Upper lobe of left lung (tissue), 6 donors: Measurements from ENCODE around the gene RBP2. TPM values are rescaled to one million over a fixed set of nuclear protein-coding genes. Genes with fewer than 3 reads are reported as not detected.

ENCODE experiments used
- ATAC-seq, 2 donors: fragments of 200-7000 bp; cut with Tn5 transposase; one replicate each; pipeline ENCODE4 v1.9.1; 2022; ENCODE audit warnings: mild to moderate bottlenecking in 2 of 2, moderate library complexity in 2 of 2; ENCODE audit not compliant: low FRiP score in 2 of 2
- DNase-seq, 2 donors: peaks; one replicate each; pipeline ENCODE4 v3.0.0-alpha.2; 2019 to 2020
- H3K27ac ChIP-seq, 4 donors: fragments of 200-600 bp; sonication (generic); one replicate each; pipeline ENCODE4 v1.5.1; 2016 to 2019
- H3K27me3 ChIP-seq, 4 donors: fragments of 200-600 bp; sonication (generic); one replicate each; pipeline ENCODE4 v1.5.1; 2017 to 2019
- H3K36me3 ChIP-seq, 4 donors: fragments of 200-600 bp; sonication (generic); one replicate each; pipeline ENCODE4 v1.5.1; 2016 to 2019
- H3K4me1 ChIP-seq, 4 donors: fragments of 200-600 bp; sonication (generic); one replicate each; pipeline ENCODE4 v1.5.1; 2018 to 2019
- H3K4me3 ChIP-seq, 4 donors: fragments of 200-600 bp; sonication (generic); one replicate each; pipeline ENCODE4 v1.5.1; 2017 to 2019; ENCODE audit warnings: mild to moderate bottlenecking in 2 of 4, moderate library complexity in 1 of 4
- H3K9me3 ChIP-seq, 4 donors: fragments of 200-600 bp; sonication (generic); one replicate each; pipeline ENCODE4 v1.5.1; 2018 to 2019
- CTCF ChIP-seq, 6 experiments: fragments of 450-650 bp in 4 of 6; fragments of 200-600 bp in 2 of 6; sonication (generic) in 2 of 6; IDR thresholded peaks; one replicate each; pipeline ENCODE4 v1.5.1; 2016 to 2019; ENCODE audit warnings: antibody characterized with exemption in 6 of 6
- EP300 ChIP-seq, 4 donors: sonication (generic); formaldehyde crosslinking; IDR thresholded peaks; one replicate each; pipeline ENCODE4 v1.5.1; 2017; ENCODE audit warnings: antibody characterized with exemption in 4 of 4, control low read depth in 2 of 4
- POLR2A ChIP-seq, 4 donors: fragments of 450-650 bp; IDR thresholded peaks; one replicate each; pipeline ENCODE4 v1.5.1; 2016 to 2017; ENCODE audit warnings: antibody characterized with exemption in 4 of 4, mild to moderate bottlenecking in 2 of 4
- POLR2AphosphoS5 ChIP-seq, 2 donors: sonication (generic); formaldehyde crosslinking; IDR thresholded peaks; one replicate each; pipeline ENCODE4 v1.5.1; 2017; ENCODE audit warnings: antibody characterized with exemption in 2 of 2
- WGBS, 2 donors: methylation state at CpG; one replicate each; pipeline ENCODE4 v1.1.5; 2017 to 2018; 5-methylcytosine and 5-hydroxymethylcytosine counted together
- total RNA-seq, 6 donors: library from RNA; depleted of rRNA in 4 of 6; stranded (reverse); fragments of >200 nt in 4 of 6; gene quantifications; one replicate each; pipeline versions ENCODE4 v1.1.0 to v1.2.1, GENCODE V29; 2016 to 2021
- donor health status: DM: no; HTN: no; CAD: no; lungs with moderate emphysema.
- donor health status: DM: no; HTN: yes; CAD: no; lungs with severe emphysema.

Gene RBP2
- total RNA-seq, 6 donors from 2014 or later, result 0.64 to 4.4 (median 1.1) TPM; not detected in 2

GRCh38 chr3:139460529-139460928, 15.8 kb downstream of the RBP2 start:
- Histone ChIP-seq H3K27ac (no peak overlapping the region), H3K9me3 (no peaks in the 10 kb centered on the region), H3K4me3 (no peak overlapping the region), H3K36me3 (no peaks in the 10 kb centered on the region), H3K27me3 (no peaks in the 10 kb centered on the region), H3K4me1 (no peaks in the 10 kb centered on the region)
- TF ChIP-seq POLR2AphosphoS5 (IDR thresholded peaks at IDR 0.05) (no peak), EP300 (IDR thresholded peaks at IDR 0.05) (no peak), CTCF (IDR thresholded peaks at IDR 0.05) (no peak), POLR2A (IDR thresholded peaks at IDR 0.05) (no peak)
- ATAC-seq (no peak), DNase-seq (no peak)
- 71 to 87% methylated on average over 2 of the region's 2 CpGs for WGBS, 2 donors

- no peak for ATAC-seq
- H3K9me3 ChIP-seq, result no peaks in the 10 kb centered on the region
- H3K36me3 ChIP-seq, result no peaks in the 10 kb centered on the region
- TF ChIP-seq CTCF (IDR thresholded peaks at IDR 0.05) (no peak), POLR2AphosphoS5 (IDR thresholded peaks at IDR 0.05) (no peak), EP300 (IDR thresholded peaks at IDR 0.05) (no peak), POLR2A (IDR thresholded peaks at IDR 0.05) (no peak)
- H3K27me3 ChIP-seq, result no peaks in the 10 kb centered on the region
- no peak overlapping the region for H3K27ac ChIP-seq
- DNase-seq, result no peak
- H3K4me3 ChIP-seq, result no peak overlapping the region
- no peaks in the 10 kb centered on the region for H3K4me1 ChIP-seq
These were observed 16.2 kb downstream of the RBP2 start for GRCh38 chr3:139460076-139460475.

- H3K4me1 ChIP-seq, result no peaks in the 10 kb centered on the region
- H3K27ac ChIP-seq, result no peak overlapping the region
- ATAC-seq, result no peak
- H3K9me3 ChIP-seq, result no peaks in the 10 kb centered on the region
- no peak for DNase-seq
- no peaks in the 10 kb centered on the region for H3K36me3 ChIP-seq
- no peak overlapping the region for H3K4me3 ChIP-seq
- 79 to 82% methylated on average over 7 of the region's 7 CpGs for WGBS, 2 donors
- H3K27me3 ChIP-seq, result no peaks in the 10 kb centered on the region
- TF ChIP-seq POLR2A (IDR thresholded peaks at IDR 0.05) (no peak), POLR2AphosphoS5 (IDR thresholded peaks at IDR 0.05) (no peak), EP300 (IDR thresholded peaks at IDR 0.05) (no peak), CTCF (IDR thresholded peaks at IDR 0.05) (no peak)
These were observed 18.0 kb downstream of the RBP2 start for GRCh38 chr3:139458348-139458747.

- Histone ChIP-seq H3K4me1 (no peaks in the 10 kb centered on the region), H3K27ac (no peak overlapping the region), H3K27me3 (no peaks in the 10 kb centered on the region), H3K4me3 (no peak overlapping the region), H3K9me3 (no peaks in the 10 kb centered on the region), H3K36me3 (no peaks in the 10 kb centered on the region)
- TF ChIP-seq POLR2A (IDR thresholded peaks at IDR 0.05) (no peak), CTCF (IDR thresholded peaks at IDR 0.05) (no peak), POLR2AphosphoS5 (IDR thresholded peaks at IDR 0.05) (no peak), EP300 (IDR thresholded peaks at IDR 0.05) (no peak)
- no peak for DNase-seq
- no peak for ATAC-seq
- WGBS, 2 donors, result 78 to 87% methylated on average over 3 of the region's 3 CpGs
These were observed 19.2 kb downstream of the RBP2 start for GRCh38 chr3:139457066-139457465.

- no peak for TF ChIP-seq POLR2A (IDR thresholded peaks at IDR 0.05)
- TF ChIP-seq EP300 (IDR thresholded peaks at IDR 0.05), result no peak
- no peak for TF ChIP-seq CTCF (IDR thresholded peaks at IDR 0.05)
- no peak for TF ChIP-seq POLR2AphosphoS5 (IDR thresholded peaks at IDR 0.05)
- ATAC-seq (no peak), DNase-seq (no peak)
- Histone ChIP-seq H3K4me1 (no peaks in the 10 kb centered on the region), H3K27me3 (no peaks in the 10 kb centered on the region), H3K36me3 (no peaks in the 10 kb centered on the region), H3K9me3 (no peaks in the 10 kb centered on the region), H3K27ac (no peak overlapping the region), H3K4me3 (no peak overlapping the region)
- 78 to 88% methylated on average over 4 of the region's 4 CpGs for WGBS, 2 donors
These were observed 19.9 kb downstream of the RBP2 start for GRCh38 chr3:139456386-139456785.
